ENCODE measurements around the gene LPP. TPM values are rescaled to one million over a fixed set of nuclear protein-coding genes. Genes with fewer than 3 reads are reported as not detected.
"Not testable (repeated sequence)": the region's sequence is repeated elsewhere in the genome, so short reads cannot be mapped to it uniquely, and the experiment has no call there.

Gene LPP
- total RNA-seq, 1 donor from 2014 or later = 560 TPM

DNA sequence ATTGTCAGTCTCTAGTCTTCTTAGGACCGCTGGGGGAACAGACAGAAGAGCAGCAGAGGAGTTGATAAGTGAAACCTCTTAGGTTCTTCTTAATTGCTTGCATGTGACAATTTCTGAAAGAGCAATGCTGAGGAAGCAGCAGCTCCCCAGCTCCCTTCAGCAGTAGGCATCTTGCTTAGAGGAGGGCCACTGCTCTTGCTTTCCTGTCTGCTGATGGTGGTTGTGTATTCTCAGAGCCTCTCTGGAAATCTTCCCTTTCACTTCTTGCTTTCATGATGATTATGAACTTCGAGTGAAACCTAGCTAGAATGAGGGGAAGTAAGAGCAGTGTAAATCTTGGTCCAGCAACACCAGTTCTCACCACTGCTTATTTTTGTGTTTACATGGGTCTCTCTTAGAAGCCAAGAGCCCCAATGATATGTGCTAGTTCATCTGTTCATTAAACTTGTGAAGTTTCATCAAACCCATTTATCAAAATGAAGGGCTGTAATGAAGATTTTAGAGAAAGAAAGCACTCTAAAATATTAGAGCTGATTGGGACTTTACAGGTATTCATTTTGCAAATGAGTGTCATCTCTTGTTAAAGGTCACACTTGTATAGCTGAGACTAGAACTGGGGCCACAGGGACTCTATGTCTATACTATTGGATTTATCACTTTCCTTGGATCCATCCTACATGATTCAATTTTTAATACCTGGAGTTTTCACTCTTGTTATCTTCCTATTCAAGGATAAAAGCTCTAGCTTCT lies 246.7 kb downstream of the LPP start:
- DNase-seq (ENCODE audit: low spot score) = no peak

DNA sequence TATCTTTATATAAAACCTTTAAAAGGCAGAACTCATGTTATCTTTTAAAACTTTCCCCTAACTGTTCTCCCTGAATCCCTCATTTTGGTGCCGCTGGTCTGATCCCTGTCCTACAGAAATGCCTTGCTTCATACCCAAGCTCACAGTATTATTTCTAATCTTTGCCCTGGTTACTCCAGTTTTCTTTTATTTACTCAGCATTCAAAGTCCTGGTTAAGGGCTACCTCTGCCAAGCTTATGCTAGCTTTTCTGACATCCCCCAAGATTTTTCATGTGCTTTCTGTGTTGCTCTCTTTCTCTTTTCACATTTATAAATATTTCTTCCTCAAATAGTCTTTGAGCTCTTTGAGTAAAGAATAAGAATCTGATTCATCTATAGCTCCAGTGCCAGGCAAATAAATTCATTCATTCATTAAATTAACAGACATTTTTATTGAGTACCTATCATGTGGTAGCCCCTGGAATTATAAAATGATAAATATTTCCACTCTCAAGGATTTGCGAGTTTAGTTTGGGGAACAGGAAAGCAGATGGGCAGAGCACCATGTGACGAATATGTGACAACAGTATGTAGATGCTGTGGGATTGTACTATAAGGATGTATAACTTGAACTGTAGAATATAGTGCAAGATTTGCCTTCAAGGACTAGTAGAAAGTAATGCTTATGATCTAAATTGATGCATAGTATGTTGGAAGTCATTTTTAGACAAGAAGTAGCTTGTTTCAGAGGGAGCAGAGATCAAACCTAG lies 247.5 kb downstream of the LPP start:
- no peak for DNase-seq (ENCODE audit: low spot score)

DNA sequence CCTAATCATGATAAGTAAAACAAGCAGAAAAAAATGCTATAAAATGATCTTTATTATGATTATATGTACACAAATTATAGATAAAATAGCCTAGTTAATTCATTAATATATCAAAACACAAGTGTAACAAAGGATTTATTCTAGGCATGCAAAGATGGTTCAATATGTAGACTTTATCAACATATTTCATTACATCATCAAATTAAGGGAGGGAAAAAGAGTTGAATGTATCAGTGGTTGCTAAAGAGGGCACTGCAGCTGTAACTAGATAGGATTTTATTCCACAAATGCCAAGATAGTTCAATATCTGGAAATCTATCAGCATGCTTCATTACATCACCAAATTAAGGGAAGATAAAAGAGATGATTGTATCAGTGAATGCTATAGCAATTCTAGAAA lies 248.3 kb downstream of the LPP start:
- no peak for DNase-seq (ENCODE audit: low spot score)

DNA sequence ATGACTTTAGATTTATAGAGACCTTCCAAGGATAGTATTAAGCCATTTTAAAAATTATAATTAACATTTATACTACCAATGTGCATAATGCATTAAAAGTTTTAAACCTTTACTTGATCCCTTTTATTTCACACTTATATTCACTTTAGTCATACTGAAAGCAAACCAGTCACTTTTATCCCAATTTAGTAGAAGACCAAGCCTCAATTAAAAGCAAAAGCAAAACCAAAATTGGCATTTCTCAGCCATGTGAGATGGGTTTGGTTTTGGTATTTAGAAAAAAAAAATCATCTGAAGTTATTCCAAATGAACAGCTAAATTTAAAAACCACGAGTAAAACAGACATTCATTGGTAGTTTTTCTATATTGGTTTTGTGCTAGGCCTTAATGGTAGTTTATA lies 249.4 kb downstream of the LPP start:
- no peak for DNase-seq (ENCODE audit: low spot score)

DNA sequence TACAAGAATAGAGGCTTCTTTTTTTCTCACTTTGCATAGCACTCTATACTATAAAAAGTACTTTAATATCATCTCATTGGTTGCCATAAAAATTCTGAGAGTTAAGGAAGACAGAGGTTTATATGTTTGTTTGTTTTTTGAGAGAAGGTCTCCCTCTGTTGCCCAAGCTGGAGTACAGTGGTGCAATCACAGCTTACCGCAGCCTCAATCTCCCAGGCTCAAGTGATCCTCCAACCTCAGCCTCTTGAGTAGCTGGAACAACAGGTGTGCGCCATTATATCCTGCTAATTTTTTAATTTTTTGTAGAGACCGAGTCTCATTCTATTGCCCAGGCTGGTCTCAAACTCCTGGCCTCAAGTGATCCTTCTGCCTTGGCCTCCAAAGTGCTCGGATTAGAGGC lies 250.2 kb downstream of the LPP start:
- no peak for DNase-seq (ENCODE audit: low spot score)

DNA sequence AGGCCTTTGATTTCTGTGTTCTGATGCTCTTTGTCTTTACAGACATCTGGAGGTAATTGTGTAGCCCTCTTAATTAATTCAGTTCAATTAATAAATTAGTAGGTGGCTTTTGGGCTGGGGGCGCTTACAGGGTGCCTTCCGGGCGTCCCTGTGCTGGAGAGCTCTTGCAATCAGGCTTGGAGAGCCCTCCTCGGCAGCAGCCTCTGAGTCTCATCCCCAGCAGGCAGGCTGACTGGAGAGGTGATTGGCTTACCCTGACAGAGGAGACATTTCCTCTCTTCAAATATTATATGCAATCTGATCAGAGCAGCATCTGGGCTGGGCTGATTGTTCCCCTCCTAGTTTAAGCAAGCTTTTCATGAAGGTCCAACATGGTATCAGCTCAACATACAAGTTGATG lies 250.7 kb downstream of the LPP start:
- DNase-seq (ENCODE audit: low spot score) = no peak

DNA sequence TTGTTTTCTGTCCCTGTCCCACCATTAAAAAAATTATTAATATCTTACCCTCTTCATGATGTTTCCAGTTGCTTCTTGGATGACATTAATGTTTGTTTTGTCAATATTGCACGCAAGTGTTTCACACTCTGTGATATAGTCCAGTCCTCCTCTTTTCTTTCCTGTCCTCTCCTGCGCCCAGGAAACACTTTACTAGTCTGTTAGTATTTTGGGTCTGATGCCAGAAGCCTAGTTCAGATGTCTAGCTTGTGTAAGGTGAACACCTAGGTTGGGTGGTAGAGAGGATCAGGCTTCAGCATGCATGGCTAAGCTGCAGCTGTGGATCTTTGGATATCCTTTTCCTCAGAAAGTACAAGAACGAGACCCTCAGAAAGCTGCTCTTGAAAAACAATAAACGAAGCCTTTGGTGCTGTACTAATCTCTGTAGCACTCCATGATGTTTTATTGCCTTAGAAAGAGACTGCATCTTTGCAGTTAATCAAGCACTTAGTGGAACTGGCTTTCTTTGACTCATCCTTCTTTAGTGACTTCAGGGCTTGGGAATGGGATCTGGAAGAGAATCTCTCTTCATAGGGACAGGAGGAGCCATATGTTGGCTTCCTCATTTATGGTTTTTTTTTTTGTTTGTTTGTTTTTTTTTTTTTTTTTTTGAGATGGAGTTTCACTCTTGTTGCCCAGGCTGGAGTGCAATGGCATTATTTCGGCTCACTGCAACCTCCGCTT lies 253.4 kb downstream of the LPP start:
- no peak for DNase-seq (ENCODE audit: low spot score)

DNA sequence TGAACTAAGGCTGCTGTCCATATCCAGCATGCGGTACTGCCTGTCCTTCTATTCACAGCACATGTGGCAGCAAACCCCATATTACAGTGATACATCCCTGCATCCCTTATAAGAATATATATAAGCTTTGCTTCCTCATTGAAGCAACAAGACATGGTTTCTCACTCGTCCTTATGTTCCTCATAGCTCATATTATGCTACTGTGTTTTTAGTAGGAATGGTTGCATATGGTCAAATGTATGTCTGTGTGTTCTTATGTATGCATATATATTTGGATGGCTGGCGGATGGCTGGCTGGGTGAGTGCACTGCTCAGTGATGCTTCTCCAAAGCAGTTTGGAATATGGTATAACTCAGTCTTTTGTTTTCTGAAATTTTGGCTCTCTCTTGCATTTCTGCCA lies 254.9 kb downstream of the LPP start:
- no peak for DNase-seq (ENCODE audit: low spot score)

DNA sequence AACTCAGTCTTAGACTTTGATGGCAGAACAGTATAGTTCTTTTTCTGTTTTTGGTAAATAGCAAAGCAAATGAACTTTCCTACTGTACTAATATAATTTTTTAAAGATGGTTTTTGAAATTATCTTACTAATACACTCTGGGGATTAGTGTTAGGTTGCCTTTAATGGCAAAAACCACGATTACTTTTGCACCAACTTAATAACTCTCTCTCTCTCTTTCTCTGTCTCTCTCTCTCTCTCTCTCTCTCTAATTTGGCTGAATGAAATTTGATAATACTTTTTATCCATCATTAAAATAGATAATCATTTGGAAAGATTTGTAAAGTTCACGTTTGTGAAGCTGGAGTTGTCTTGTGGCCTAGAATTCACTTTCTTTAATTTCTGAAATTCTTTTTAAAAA lies 257.8 kb downstream of the LPP start:
- DNase-seq (ENCODE audit: low spot score) = no peak

DNA sequence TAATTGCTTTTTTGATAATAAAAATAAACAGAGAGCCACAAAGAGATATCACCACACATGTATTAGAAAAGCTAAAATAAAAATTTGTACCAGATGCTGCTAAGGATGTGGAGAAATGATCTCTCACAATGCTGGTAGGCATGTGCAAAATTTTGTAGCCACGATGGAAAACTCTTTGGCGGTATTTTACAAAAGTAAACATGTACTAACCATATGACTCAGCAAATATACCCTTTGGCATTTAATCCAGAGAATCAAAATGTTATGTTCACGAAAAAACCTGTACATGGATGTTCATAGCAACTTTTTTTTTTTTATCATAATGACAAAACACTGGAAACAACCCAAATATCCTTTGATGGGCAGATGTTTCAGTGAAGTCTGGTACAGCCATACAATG lies 261.2 kb downstream of the LPP start:
- no peak for DNase-seq (ENCODE audit: low spot score)

DNA sequence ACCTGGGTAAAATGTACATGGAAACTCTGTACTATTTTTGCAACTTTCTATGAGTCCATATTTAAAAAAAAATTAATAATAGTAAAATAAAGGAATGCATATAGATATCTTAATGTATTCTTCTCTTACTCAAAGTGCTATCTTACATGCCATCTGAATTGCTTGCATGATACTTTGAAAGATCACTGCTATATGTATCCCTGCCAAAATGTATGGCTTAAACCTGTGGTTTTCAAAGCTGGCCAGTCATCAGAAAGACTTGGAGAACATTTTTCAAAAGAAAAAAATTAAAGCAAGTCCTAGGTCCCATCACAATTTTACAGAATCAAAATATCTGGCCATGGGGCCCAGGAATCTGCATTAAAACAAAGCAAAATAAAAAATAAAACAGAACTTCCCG lies 262.1 kb downstream of the LPP start:
- no peak for DNase-seq (ENCODE audit: low spot score)

DNA sequence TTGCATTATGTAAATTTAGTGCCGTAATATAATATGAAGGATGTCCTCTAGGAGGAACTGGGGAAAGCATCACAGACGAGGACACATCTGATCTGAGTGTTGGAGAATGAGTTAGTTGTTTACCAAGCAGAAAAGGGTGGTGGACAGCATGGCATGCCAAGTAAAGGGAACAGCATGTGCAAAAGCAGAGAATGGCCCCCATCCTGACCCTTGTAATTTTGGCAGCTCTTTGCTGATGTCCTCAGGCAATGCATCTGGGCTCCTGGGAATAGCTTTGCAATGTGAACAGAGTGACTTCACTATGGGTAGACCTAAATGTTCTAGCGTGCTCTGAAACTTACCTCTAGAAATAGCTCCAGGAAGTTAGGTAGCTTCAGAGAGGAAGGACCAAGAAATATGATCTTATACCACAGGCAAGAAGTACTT lies 263.3 kb downstream of the LPP start:
- DNase-seq (ENCODE audit: low spot score) = no peak

DNA sequence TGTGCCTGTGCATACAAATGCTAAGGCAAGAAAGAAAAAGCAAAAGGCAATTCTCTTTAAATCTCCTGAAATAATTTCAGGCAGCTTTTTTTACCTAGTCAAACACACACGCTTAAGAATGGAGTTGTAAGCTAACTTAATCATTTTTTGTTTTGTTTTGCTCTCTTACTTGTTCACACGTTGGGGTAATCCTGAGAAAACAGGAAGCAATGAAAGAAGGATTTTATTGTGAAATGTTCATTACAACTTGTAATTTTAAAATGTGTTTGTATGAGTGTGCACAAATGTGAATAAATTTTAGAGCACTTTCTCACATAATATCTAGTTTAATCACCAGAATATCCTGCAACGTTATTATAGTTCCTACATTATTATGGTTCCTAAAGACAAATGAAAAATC lies 263.8 kb downstream of the LPP start:
- DNase-seq (ENCODE audit: low spot score) = no peak

DNA sequence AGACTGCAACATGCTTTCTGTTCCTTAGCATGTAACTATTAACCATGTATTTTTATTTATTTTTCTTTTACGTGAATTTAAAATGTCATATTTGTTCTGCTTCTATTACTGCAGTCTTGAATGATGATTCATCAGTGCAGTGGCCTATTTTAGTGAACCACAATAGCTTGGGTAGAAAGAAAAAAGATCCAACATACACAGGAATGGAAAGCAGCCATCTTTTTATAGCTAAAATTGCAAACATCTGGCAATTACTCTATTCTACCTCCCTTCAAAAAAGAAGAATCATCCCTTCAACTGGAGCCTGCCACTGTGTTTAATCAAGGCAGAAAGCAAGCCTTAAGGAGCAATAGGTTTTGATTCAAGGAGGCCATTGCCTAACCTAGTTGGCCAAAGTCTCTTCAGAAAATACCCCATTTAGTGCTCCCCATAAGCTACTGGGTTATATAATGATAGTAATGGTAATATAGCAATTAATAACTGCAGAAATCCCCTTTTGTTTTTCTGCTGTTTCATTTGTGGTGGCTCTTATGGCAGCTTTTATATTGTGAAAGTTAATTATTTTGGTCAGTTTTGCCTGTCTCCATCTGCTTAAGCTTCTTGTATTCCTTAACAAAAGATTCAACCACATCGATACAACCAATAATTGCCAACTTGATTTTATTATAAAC lies 267.3 kb downstream of the LPP start:
- DNase-seq (ENCODE audit: low spot score) = no peak

DNA sequence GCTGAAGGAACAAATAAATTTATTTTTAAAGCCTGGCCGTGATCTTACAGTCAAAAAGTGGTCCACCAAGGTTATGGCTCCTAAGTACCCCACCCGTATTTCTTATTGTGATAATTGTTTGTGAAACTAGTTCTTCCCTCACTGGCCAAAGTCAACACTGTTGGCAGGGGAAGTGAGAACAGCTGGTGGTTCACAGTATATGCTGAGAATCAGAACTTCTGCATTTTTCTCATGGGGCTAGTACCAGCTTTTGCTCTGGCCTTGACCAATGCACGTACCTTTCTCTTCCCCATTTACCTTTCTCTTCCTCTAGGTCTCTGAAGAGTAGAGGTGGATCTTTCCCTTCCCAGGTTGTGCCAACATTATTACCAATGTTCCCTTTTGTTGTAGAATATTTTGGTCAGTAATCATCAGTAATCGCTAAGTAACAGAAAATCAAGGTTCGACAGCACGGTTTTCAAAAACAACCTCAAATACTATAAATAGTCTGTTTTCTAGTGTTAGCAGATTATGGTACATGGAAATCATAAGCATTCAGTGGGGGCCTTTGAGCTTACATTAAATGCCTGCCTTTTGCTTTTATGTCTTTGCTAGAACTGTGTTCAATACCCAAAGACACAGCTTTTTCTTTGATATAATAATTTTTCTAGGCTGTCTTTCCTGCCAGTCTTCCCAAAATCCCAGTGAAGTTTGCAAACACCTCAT lies 268.0 kb downstream of the LPP start:
- no peak for DNase-seq (ENCODE audit: low spot score)

DNA sequence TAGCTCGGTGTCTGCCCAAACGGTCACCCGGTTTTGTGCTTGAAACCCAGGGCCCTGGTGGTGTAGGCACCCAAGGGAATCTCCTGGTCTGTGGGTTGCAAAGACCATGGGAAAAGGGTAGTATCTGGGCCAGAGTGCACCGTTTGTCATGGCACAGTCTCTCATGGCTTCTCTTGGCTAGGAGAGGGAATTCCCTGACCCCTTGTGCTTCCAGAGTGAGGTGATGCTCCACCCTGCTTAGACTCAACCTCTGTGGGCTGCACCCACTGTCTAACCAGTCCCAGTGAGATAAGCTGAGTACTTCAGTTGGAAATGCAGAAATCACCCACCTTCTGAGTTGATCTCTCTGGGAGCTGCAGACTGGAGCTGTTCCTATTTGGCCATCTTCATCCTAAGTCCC lies 274.0 kb downstream of the LPP start:
- not testable (repeated sequence) for DNase-seq (ENCODE audit: low spot score)

DNA sequence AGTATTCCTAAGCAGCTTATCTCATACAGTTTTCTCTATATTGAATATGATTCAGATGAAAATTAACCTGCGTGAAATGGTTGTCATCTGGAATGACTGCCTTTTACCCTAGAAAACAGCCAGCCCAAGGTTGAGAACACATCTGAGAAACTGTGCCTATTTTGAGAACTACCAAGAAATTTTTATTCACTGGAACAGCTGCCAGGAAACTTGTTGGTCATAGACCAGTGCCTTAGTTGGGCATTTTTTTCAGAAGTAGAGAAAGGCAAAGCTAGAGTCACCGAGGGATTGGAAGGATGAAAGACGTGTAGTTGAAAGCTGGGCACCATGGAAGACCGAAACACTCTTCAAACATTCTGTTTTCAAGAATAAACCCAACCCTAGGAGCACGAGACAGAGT lies 277.1 kb downstream of the LPP start:
- DNase-seq (ENCODE audit: low spot score) = no peak

DNA sequence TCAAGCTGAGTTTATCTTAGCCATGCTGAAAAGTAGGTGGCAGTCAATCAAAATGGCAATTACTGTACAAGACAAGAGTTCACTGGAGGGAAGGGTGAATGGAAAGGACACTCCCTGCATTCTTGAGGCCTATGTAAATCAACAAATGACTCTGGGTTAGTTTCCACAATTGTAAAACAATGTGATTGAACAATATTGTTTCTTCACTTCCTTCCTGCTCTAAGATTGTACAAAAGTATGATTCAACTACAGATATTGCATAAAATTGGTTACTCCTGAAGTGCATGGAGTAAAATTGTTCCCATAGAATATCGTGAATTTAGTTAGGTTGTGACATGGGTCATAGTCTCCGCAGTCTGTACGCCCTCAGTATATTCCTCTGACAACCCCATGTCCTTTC lies 277.6 kb downstream of the LPP start:
- no peak for DNase-seq (ENCODE audit: low spot score)

DNA sequence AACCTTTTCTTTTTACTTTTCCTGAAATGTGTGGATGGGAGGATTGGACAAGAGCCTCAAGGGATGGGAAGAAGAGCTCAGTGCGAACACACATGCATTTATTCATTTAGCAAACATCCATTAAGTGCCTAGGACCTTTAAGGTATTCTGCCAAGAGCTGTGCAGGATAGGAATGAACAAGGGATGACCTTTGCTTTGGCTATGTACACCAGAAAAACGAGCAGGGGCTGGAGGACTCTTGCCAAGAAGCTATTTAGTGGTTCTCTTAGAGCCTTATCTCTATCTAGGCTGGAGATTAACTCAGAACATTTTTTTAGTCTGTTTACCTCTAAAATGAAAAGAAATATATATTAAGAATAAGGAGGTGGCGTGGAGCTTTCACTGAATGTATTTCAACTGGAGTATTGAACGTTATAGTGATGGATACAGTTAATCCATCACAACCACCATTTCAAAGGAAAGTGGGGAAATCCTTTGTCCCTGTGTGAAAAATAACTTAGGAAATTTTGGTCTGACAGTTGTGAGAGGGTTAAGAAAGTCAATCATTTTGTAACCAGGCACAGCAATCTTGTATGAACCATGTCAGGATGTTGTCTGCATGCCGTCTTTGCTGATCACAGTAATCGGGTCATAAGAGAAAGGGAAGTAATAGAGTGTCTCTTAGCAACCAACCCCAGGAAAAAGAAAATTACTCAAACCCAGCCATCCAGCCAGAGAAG lies 279.0 kb downstream of the LPP start:
- DNase-seq (ENCODE audit: low spot score) = no peak

DNA sequence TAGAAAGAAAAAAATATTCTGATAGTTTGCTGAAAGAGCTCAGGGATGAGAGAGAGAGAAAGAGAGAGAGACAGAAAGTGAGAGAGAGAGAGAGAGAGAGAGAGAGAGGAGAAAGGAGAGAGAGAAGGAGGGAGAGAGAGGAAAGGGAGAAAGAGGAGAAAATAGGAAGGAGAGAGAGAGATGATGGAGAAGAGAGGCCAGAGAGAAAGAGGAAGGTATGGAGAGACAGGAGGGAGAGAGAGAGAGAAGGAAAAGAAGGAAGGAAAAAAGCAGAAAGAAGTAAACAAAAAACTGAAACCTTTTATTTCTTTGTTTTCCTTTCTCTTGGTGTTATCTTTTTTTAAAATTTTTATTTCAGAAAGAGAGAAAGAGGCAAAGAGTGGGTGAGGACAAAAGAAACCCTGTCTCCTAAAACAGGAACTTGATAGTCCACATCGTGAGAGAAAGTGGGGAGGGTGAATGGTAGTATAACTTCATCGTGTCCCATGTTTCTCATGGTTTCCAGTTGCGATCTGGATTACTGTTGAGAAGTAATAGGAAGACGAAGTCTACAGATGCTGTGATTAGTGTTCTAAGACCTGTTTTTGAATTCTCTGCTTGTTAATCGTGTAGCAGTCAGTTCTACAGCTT lies 279.7 kb downstream of the LPP start:
- no peak for DNase-seq (ENCODE audit: low spot score)

DNA sequence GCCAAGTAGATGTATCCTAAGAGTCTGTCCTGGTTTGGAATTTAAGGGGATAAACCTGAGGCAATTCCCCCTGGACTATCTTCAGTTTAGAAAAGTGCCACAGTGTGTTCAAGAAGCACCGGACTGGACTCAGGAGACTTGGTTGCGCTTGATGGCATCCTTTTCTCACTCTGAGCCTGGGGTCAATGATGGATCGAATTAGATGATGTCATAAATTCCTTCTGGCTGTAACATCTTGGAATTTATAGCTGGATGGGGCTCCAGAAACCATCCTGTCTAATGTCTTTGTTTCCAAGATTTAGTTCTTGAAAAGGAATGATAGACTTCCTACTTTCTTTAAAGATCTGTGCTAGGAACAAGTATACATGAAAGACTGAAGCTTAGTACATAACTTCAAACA lies 280.6 kb downstream of the LPP start:
- no peak for DNase-seq (ENCODE audit: low spot score)

Measured in ureter (tissue), 1 donor.